Liver (tissue), 9 donors: ENCODE measurements around the gene TRIM56. TPM values are rescaled to one million over a fixed set of nuclear protein-coding genes. Genes with fewer than 3 reads are reported as not detected.

Source experiments
- DNase-seq: peaks from one replicate; pipeline ENCODE4 v3.0.0-alpha.2; 2017; ENCODE audit warnings: low spot score
- H3K27ac ChIP-seq, 2 donors: one replicate each; pipeline ENCODE4 v1.7.0; 2013; ENCODE audit warnings: inconsistent platforms in 2 of 2, low read length in 2 of 2, control low read depth in 1 of 2, low read depth in 1 of 2, mild to moderate bottlenecking in 1 of 2
- H3K27me3 ChIP-seq, 4 donors: one replicate each; pipeline versions ENCODE4 v1.6.1 to v1.7.0; 2013; ENCODE audit warnings: low read length in 3 of 4, inconsistent platforms in 1 of 4, mild to moderate bottlenecking in 1 of 4, moderate library complexity in 1 of 4; ENCODE audit not compliant: control insufficient read depth in 4 of 4, insufficient read depth in 4 of 4
- H3K36me3 ChIP-seq, 4 donors: one replicate each; pipeline versions ENCODE4 v1.6.1 to v1.7.0; 2013; ENCODE audit warnings: low read length in 3 of 4, mild to moderate bottlenecking in 3 of 4, low read depth in 1 of 4, moderate library complexity in 1 of 4; ENCODE audit not compliant: control insufficient read depth in 4 of 4, insufficient read depth in 3 of 4
- H3K4me1 ChIP-seq, 4 donors: one replicate each; pipeline versions ENCODE4 v1.6.1 to v1.7.0; 2013; ENCODE audit warnings: low read length in 3 of 4, mild to moderate bottlenecking in 3 of 4, moderate library complexity in 1 of 4; ENCODE audit not compliant: control insufficient read depth in 4 of 4, insufficient read depth in 4 of 4
- H3K4me3 ChIP-seq, 3 donors: one replicate each; pipeline versions ENCODE4 v1.6.1 to v1.7.0; 2013; ENCODE audit warnings: low read length in 3 of 3, control low read depth in 1 of 3, low read depth in 1 of 3, mild to moderate bottlenecking in 1 of 3
- H3K9ac ChIP-seq, 2 donors: one replicate each; pipeline ENCODE4 v1.7.0; 2013; ENCODE audit warnings: low read length in 2 of 2, mild to moderate bottlenecking in 2 of 2, moderate library complexity in 2 of 2, control low read depth in 1 of 2, low read depth in 1 of 2
- H3K9me3 ChIP-seq, 4 donors: one replicate each; pipeline versions ENCODE4 v1.6.1 to v1.7.0; 2013; ENCODE audit warnings: low read length in 3 of 4; ENCODE audit not compliant: control insufficient read depth in 4 of 4
- EGR1 ChIP-seq, 2 donors: IDR thresholded peaks; 2 replicates each; pipeline ENCODE4 v1.6.1; 2016 to 2018; ENCODE audit warnings: antibody characterized with exemption in 2 of 2, low read depth in 2 of 2
- FOXA1 ChIP-seq: IDR thresholded peaks from 2 replicates; pipeline ENCODE4 v1.6.1; 2016; ENCODE audit warnings: antibody characterized with exemption
- FOXA2 ChIP-seq: IDR thresholded peaks from 2 replicates; pipeline ENCODE4 v1.6.1; 2016; ENCODE audit warnings: antibody characterized with exemption
- GABPA ChIP-seq, 2 donors: IDR thresholded peaks in 1 of 2; conservative IDR thresholded peaks in 1 of 2; 2 replicates each; pipeline ENCODE4 v1.6.1; 2016; ENCODE audit warnings: antibody characterized with exemption in 2 of 2, mild to moderate bottlenecking in 1 of 2, moderate library complexity in 1 of 2
- HNF4A ChIP-seq, 2 donors: conservative IDR thresholded peaks; 2 replicates each; pipeline ENCODE4 v1.6.1; 2016; ENCODE audit warnings: antibody characterized with exemption in 2 of 2, mild to moderate bottlenecking in 2 of 2
- HNF4G ChIP-seq: IDR thresholded peaks from 2 replicates; pipeline ENCODE4 v1.6.1; 2016; ENCODE audit warnings: antibody characterized with exemption
- JUND ChIP-seq, 2 donors: IDR thresholded peaks; 2 replicates each; pipeline ENCODE4 v1.6.1; 2016; ENCODE audit warnings: antibody characterized with exemption in 2 of 2
- MAX ChIP-seq: IDR thresholded peaks from 2 replicates; pipeline ENCODE4 v1.6.1; 2016; ENCODE audit warnings: antibody characterized with exemption
- NR2F2 ChIP-seq: IDR thresholded peaks from 2 replicates; pipeline ENCODE4 v1.6.1; 2016; ENCODE audit warnings: antibody characterized with exemption
- RAD21 ChIP-seq, 2 donors: IDR thresholded peaks; 2 replicates each; pipeline ENCODE4 v1.6.1; 2016; ENCODE audit warnings: antibody characterized with exemption in 2 of 2, mild to moderate bottlenecking in 2 of 2
- SP1 ChIP-seq: IDR thresholded peaks from 2 replicates; pipeline ENCODE4 v1.6.1; 2018; ENCODE audit warnings: antibody characterized with exemption, mild to moderate bottlenecking
- TAF1 ChIP-seq: conservative IDR thresholded peaks from 2 replicates; pipeline ENCODE4 v1.6.1; 2016; ENCODE audit warnings: antibody characterized with exemption, mild to moderate bottlenecking
- YY1 ChIP-seq: IDR thresholded peaks from 2 replicates; pipeline ENCODE4 v1.6.1; 2016; ENCODE audit warnings: antibody characterized with exemption, mild to moderate bottlenecking
- ZBTB33 ChIP-seq: IDR thresholded peaks from 2 replicates; pipeline ENCODE4 v1.6.1; 2016; ENCODE audit warnings: antibody characterized with exemption
- WGBS: extraction: QIAGEN DNeasy Blood & Tissue Kit; methylation state at CpG from one replicate; pipeline ENCODE4 v1.1.7; 2013; 5-methylcytosine and 5-hydroxymethylcytosine counted together
- polyA plus RNA-seq, 2 donors: library from polyadenylated mRNA; stranded (reverse) in 1 of 2; unstranded in 1 of 2; fragments of 200-250 nt in 1 of 2; fragments of >200 nt in 1 of 2; fragmentation: Nextera tagmentation in 1 of 2; extraction: Ambion mirVana in 1 of 2; gene quantifications; one replicate each; pipeline versions ENCODE4 v1.2.1 to v1.2.3, GENCODE V29; 2013 to 2015
- total RNA-seq, 2 donors: library from RNA; depleted of rRNA; stranded (reverse); fragments of >200 nt; gene quantifications; one replicate each; pipeline ENCODE4 v1.2.3, GENCODE V29; 2014
- TF ChIP-seq, protein P1 (sequence below): IDR thresholded peaks from 2 replicates; pipeline ENCODE4 v1.6.1; 2016; ENCODE audit warnings: antibody characterized with exemption
- TF ChIP-seq, protein P2 (sequence below): IDR thresholded peaks from 2 replicates; pipeline ENCODE4 v1.6.1; 2016; ENCODE audit warnings: antibody characterized with exemption, mild to moderate bottlenecking
- TF ChIP-seq, protein P3 (sequence below): fragments of 150-350 bp; IDR thresholded peaks from 2 replicates; pipeline ENCODE4 v1.5.1; 2017; ENCODE audit warnings: improper control_type of control experiment, low read depth, low read length; ENCODE audit not compliant: missing input control
- donor health status: healthy.
- donor health status: healthy.
- donor health status: healthy.
- donor health status: healthy.
- donor health status: healthy.

Gene TRIM56
- total and polyA plus RNA-seq, 4 donors, result 4.8 to 15.6 (median 7.6) TPM

DNA sequence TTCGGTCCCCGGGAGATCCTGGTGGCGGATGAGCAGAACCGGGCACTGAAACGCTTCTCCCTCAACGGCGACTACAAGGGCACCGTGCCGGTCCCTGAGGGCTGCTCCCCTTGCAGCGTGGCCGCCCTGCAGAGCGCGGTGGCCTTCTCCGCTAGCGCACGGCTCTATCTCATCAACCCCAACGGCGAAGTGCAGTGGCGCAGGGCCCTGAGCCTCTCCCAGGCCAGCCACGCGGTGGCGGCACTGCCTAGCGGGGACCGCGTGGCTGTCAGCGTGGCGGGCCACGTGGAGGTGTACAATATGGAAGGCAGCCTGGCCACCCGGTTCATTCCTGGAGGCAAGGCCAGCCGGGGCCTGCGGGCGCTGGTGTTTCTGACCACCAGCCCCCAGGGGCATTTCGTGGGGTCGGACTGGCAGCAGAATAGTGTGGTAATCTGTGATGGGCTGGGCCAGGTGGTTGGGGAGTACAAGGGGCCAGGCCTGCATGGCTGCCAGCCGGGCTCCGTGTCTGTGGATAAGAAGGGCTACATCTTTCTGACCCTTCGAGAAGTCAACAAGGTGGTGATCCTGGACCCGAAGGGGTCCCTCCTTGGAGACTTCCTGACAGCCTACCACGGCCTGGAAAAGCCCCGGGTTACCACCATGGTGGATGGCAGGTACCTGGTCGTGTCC lies 3.7 kb downstream of the TRIM56 start:
- no peak for DNase-seq
- Histone ChIP-seq H3K4me3 (no peak overlapping the region), H3K4me1 (peaks cover 10 to 31% (median 17%) of the 10 kb centered on the region in 4 donors), H3K27me3 (no peaks in the 10 kb centered on the region), H3K27ac (no peak overlapping the region), H3K9ac (no peak overlapping the region), H3K36me3 (peaks cover 0 to 25% (median 7%) of the 10 kb centered on the region in 4 donors), H3K9me3 (no peaks in the 10 kb centered on the region)
- WGBS, result 97% methylated on average over 41 of the region's 41 CpGs
- TF ChIP-seq, protein P1, sequence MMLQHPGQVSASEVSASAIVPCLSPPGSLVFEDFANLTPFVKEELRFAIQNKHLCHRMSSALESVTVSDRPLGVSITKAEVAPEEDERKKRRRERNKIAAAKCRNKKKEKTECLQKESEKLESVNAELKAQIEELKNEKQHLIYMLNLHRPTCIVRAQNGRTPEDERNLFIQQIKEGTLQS, result no peak
- no peak for TF ChIP-seq ZBTB33
- no peak for TF ChIP-seq SP1
- TF ChIP-seq, protein P2, sequence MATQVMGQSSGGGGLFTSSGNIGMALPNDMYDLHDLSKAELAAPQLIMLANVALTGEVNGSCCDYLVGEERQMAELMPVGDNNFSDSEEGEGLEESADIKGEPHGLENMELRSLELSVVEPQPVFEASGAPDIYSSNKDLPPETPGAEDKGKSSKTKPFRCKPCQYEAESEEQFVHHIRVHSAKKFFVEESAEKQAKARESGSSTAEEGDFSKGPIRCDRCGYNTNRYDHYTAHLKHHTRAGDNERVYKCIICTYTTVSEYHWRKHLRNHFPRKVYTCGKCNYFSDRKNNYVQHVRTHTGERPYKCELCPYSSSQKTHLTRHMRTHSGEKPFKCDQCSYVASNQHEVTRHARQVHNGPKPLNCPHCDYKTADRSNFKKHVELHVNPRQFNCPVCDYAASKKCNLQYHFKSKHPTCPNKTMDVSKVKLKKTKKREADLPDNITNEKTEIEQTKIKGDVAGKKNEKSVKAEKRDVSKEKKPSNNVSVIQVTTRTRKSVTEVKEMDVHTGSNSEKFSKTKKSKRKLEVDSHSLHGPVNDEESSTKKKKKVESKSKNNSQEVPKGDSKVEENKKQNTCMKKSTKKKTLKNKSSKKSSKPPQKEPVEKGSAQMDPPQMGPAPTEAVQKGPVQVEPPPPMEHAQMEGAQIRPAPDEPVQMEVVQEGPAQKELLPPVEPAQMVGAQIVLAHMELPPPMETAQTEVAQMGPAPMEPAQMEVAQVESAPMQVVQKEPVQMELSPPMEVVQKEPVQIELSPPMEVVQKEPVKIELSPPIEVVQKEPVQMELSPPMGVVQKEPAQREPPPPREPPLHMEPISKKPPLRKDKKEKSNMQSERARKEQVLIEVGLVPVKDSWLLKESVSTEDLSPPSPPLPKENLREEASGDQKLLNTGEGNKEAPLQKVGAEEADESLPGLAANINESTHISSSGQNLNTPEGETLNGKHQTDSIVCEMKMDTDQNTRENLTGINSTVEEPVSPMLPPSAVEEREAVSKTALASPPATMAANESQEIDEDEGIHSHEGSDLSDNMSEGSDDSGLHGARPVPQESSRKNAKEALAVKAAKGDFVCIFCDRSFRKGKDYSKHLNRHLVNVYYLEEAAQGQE, result no peak
- no peak for TF ChIP-seq HNF4A (conservative IDR thresholded peaks at IDR 0.05)
- no peak for TF ChIP-seq FOXA1
- TF ChIP-seq NR2F2, result no peak
- TF ChIP-seq MAX, result no peak
- no peak for TF ChIP-seq FOXA2
- no peak for TF ChIP-seq EGR1 (IDR thresholded peaks at IDR 0.05; ENCODE audit: low read depth in 2 of 2)
- TF ChIP-seq GABPA (IDR thresholded peaks at IDR 0.05 in 1 of 2, conservative IDR thresholded peaks at IDR 0.05 in 1 of 2), result no peak
- TF ChIP-seq, protein P3, sequence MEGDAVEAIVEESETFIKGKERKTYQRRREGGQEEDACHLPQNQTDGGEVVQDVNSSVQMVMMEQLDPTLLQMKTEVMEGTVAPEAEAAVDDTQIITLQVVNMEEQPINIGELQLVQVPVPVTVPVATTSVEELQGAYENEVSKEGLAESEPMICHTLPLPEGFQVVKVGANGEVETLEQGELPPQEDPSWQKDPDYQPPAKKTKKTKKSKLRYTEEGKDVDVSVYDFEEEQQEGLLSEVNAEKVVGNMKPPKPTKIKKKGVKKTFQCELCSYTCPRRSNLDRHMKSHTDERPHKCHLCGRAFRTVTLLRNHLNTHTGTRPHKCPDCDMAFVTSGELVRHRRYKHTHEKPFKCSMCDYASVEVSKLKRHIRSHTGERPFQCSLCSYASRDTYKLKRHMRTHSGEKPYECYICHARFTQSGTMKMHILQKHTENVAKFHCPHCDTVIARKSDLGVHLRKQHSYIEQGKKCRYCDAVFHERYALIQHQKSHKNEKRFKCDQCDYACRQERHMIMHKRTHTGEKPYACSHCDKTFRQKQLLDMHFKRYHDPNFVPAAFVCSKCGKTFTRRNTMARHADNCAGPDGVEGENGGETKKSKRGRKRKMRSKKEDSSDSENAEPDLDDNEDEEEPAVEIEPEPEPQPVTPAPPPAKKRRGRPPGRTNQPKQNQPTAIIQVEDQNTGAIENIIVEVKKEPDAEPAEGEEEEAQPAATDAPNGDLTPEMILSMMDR, result no peak
- TF ChIP-seq YY1, result no peak
- no peak for TF ChIP-seq TAF1
- TF ChIP-seq RAD21 (IDR thresholded peaks at IDR 0.05), result no peak
- no peak for TF ChIP-seq HNF4G
- TF ChIP-seq JUND (IDR thresholded peaks at IDR 0.05), result no peak
